Left ventricle myocardium inferior (tissue), 1 donor: ENCODE measurements around the gene HTD2. TPM values are rescaled to one million over a fixed set of nuclear protein-coding genes. Genes with fewer than 3 reads are reported as not detected.
"Not testable (repeated sequence)": the region's sequence is repeated elsewhere in the genome, so short reads cannot be mapped to it uniquely, and the experiment has no call there.

ENCODE experiments used
- DNase-seq: peaks from one replicate; pipeline ENCODE4 v3.0.0-alpha.2; 2020
- H3K27ac ChIP-seq: fragments of 200-600 bp; replicated peaks from 2 replicates; pipeline ENCODE4 v1.8.0; 2021
- H3K27me3 ChIP-seq: fragments of 200-600 bp; 2 replicates; pipeline ENCODE4 v1.8.0; 2021; ENCODE audit warnings: low read depth
- H3K36me3 ChIP-seq: fragments of 200-600 bp; 2 replicates; pipeline ENCODE4 v1.8.0; 2021
- H3K4me1 ChIP-seq: fragments of 200-600 bp; 2 replicates; pipeline ENCODE4 v1.8.0; 2021
- H3K4me3 ChIP-seq: fragments of 200-600 bp; 2 replicates; pipeline ENCODE4 v1.8.0; 2021; ENCODE audit warnings: mild to moderate bottlenecking, moderate library complexity
- H3K9me3 ChIP-seq: fragments of 200-600 bp; replicated peaks from 2 replicates; pipeline ENCODE4 v1.8.0; 2021
- CTCF ChIP-seq: fragments of 200-600 bp; IDR thresholded peaks from 2 replicates; pipeline ENCODE4 v1.8.0; 2021; ENCODE audit warnings: antibody characterized with exemption, mild to moderate bottlenecking, borderline replicate concordance
- intact Hi-C: fragments of 100-400 bp; cut with micrococcal nuclease; formaldehyde crosslinking; loops from one replicate; pipeline ENCODE4 v1.11.0; 2022
- total RNA-seq: library from RNA; stranded (reverse); fragmentation: NEBNext Ultra II Directional; extraction: Animal tissue kit (Norgen Biotek cat#: 25700); gene quantifications from one replicate; pipeline ENCODE4 v1.2.1, GENCODE V29; 2021
- donor health status: DM: no; HTN: yes; CAD: no; lungs with severe emphysema.

The HTD2 gene
- total RNA-seq, 1 donor from 2014 or later: 13.0 TPM

DNA sequence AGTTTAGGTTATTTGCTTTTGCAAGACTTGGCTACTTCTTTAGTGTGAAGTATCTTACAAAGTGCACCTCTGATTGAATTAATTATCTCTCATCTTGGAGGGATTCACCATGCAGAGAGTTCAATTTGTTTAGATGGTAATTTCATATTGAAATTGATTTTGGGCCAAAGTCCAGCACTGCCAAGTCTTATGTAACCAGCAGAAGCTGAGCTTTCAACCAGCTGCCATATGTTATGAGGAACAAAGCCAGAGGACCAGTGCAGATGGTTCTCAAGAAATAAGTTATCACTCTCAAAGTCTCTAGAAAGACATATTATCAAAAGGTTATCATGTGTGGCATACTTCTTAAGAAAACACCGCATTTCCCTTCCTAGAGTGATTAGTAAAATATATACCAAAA, 39.7 kb upstream of the HTD2 start:
- TF ChIP-seq CTCF: no peak
- Histone ChIP-seq H3K9me3 (no peaks in the 10 kb centered on the region), H3K4me3 (no peak overlapping the region), H3K4me1 (no peaks in the 10 kb centered on the region), H3K27me3 (no peaks in the 10 kb centered on the region), H3K36me3 (peaks cover 31% of the 10 kb centered on the region), H3K27ac (no peak overlapping the region)
- DNase-seq: no peak
- intact Hi-C loops: no loop called here

GRCh38 chr3:58267543-58267942, 38.8 kb upstream of the HTD2 start:
- intact Hi-C loops, H3K27me3 ChIP-seq: not testable (repeated sequence)
- H3K36me3 ChIP-seq: peaks cover 31% of the 10 kb centered on the region

GRCh38 chr3:58269356-58269755, 37.0 kb upstream of the HTD2 start:
- no peak overlapping the region for H3K4me3 ChIP-seq
- intact Hi-C loops: no loop called here
- no peak for DNase-seq
- peaks cover 7% of the 10 kb centered on the region for H3K4me1 ChIP-seq
- H3K27me3 ChIP-seq: no peaks in the 10 kb centered on the region
- no peaks in the 10 kb centered on the region for H3K9me3 ChIP-seq
- H3K27ac ChIP-seq: no peak overlapping the region
- peaks cover 37% of the 10 kb centered on the region for H3K36me3 ChIP-seq
- TF ChIP-seq CTCF: no peak

More at GRCh38 chr3:58267543-58267942, 38.8 kb upstream of the HTD2 start:
- not testable (repeated sequence) for H3K4me1 ChIP-seq, DNase-seq, H3K4me3 ChIP-seq, H3K27ac ChIP-seq, H3K9me3 ChIP-seq

GRCh38 chr3:58270485-58270884, 35.8 kb upstream of the HTD2 start:
- H3K4me1 ChIP-seq: peaks cover 7% of the 10 kb centered on the region
- no peak overlapping the region for H3K4me3 ChIP-seq
- no peaks in the 10 kb centered on the region for H3K27me3 ChIP-seq
- no peak overlapping the region for H3K27ac ChIP-seq
- DNase-seq: no peak
- intact Hi-C loops: no loop called here
- peaks cover 48% of the 10 kb centered on the region for H3K36me3 ChIP-seq
- no peaks in the 10 kb centered on the region for H3K9me3 ChIP-seq
- no peak for TF ChIP-seq CTCF

- no peak overlapping the region for H3K27ac ChIP-seq
- H3K36me3 ChIP-seq: peaks cover 56% of the 10 kb centered on the region
Measured at GRCh38 chr3:58271901-58272501, 34.3 kb upstream of the HTD2 start.

More at GRCh38 chr3:58271901-58272501, 34.3 kb upstream of the HTD2 start:
- Histone ChIP-seq H3K9me3 (peaks cover 4% of the 10 kb centered on the region), H3K4me3 (no peak overlapping the region), H3K4me1 (peaks cover 7% of the 10 kb centered on the region), H3K27me3 (no peaks in the 10 kb centered on the region)
- DNase-seq: no peak
- intact Hi-C loops: no loop called here
- no peak for TF ChIP-seq CTCF
